GM12878 (cell line): Measurements from ENCODE around the gene MAGI3. TPM values are rescaled to one million over a fixed set of nuclear protein-coding genes. Genes with fewer than 3 reads are reported as not detected.

Experiments used
- ATAC-seq: fragments of 200-7000 bp; cut with Tn5 transposase; 3 replicates; pipeline ENCODE4 v1.9.1; 2020; ENCODE audit warnings: mild to moderate bottlenecking, moderate library complexity
- BruUV-seq: library from RNA; stranded (reverse); fragments of 400-500 nt; replicated peaks from 2 replicates; lab custom pipeline; 2021; lab: Mats Ljungman, UMichigan
- CTCF ChIA-PET: fragments of 300-600 bp; sonication (Branson Sonifier 250); formaldehyde crosslinking; extraction: SDS; loops from one replicate; lab custom pipeline; 2021; ENCODE audit warnings: inconsistent platforms; lab: Yijun Ruan, JAX
- POLR2A ChIA-PET: fragments of 350-600 bp; formaldehyde crosslinking; extraction: SDS; loops from one replicate; lab custom pipeline; 2021; ENCODE audit warnings: inconsistent platforms; lab: Charles Lee
- RAD21 ChIA-PET: fragments of 300-600 bp; sonication (Branson Sonifier 250); formaldehyde crosslinking; loops from one replicate; lab custom pipeline; 2023; ENCODE audit warnings: antibody characterized with exemption; ENCODE audit not compliant: unreplicated experiment; lab: Charles Lee
- SMC1A ChIA-PET: fragments of 300-600 bp; sonication (Branson Sonifier 250); formaldehyde crosslinking; loops from one replicate; lab custom pipeline; 2023; ENCODE audit not compliant: unreplicated experiment, uncharacterized antibody; lab: Charles Lee
- DNase-seq: peaks from one replicate; pipeline ENCODE4 v3.0.0-alpha.2; 2011; ENCODE audit warnings: low read depth, low spot score
- FAIRE-seq: peaks from 3 replicates; lab custom pipeline; 2011; peaks lifted over from hg19 to GRCh38; lab: Jason Lieb, UNC
- H2AFZ ChIP-seq: 2 replicates; pipeline ENCODE4 v1.6.0; 2011; ENCODE audit warnings: low read depth, low read length, control low read depth; ENCODE audit not compliant: control insufficient read depth
- H3K27ac ChIP-seq: 2 replicates; pipeline ENCODE4 v1.5.1; 2011; ENCODE audit warnings: control low read depth; ENCODE audit not compliant: control insufficient read depth, insufficient read depth
- H3K27me3 ChIP-seq, 2 experiments: replicated peaks in 1 of 2; 2 replicates each; pipeline versions ENCODE4 v1.6.0 to v1.6.1; 2011; ENCODE audit warnings: low read length in 1 of 2; ENCODE audit not compliant: control insufficient read depth in 2 of 2, insufficient read depth in 2 of 2
- H3K36me3 ChIP-seq, 2 experiments: 2 replicates each; pipeline ENCODE4 v1.5.1; 2011; ENCODE audit warnings: low read length in 1 of 2; ENCODE audit not compliant: control insufficient read depth in 2 of 2, insufficient read depth in 2 of 2
- H3K4me1 ChIP-seq: 2 replicates; pipeline ENCODE4 v1.6.1; 2011; ENCODE audit warnings: mild to moderate bottlenecking, low read length, moderate library complexity, mixed read lengths; ENCODE audit not compliant: control insufficient read depth, insufficient read depth
- H3K4me2 ChIP-seq: 2 replicates; pipeline ENCODE4 v1.6.0; 2011; ENCODE audit warnings: control low read depth; ENCODE audit not compliant: control insufficient read depth, insufficient read depth
- H3K4me3 ChIP-seq: fragments of 200-600 bp; sonication (generic); 2 replicates; pipeline ENCODE4 v1.5.1; 2016
- H3K79me2 ChIP-seq: 2 replicates; pipeline ENCODE4 v1.6.0; 2011; ENCODE audit warnings: low read length; ENCODE audit not compliant: control insufficient read depth, insufficient read depth
- H3K9ac ChIP-seq: 2 replicates; pipeline ENCODE4 v1.8.0; 2011; ENCODE audit warnings: low read length, control low read depth, mixed read lengths; ENCODE audit not compliant: control insufficient read depth, insufficient read depth
- H3K9me3 ChIP-seq: replicated peaks from 3 replicates; pipeline ENCODE4 v1.5.1; 2011; ENCODE audit warnings: mild to moderate bottlenecking, low read length; ENCODE audit not compliant: control insufficient read depth, insufficient read depth
- H4K20me1 ChIP-seq: 2 replicates; pipeline ENCODE4 v1.6.0; 2011; ENCODE audit not compliant: control insufficient read depth, insufficient read depth
- ATF7 ChIP-seq: fragments of 450-650 bp; IDR thresholded peaks from 2 replicates; pipeline ENCODE4 v1.6.1; 2016; ENCODE audit warnings: low read depth, mild to moderate bottlenecking
- EGR1 ChIP-seq, 2 experiments: IDR thresholded peaks; 1 replicate in 1 of 2; 2 replicates in 1 of 2; pipeline ENCODE4 v1.6.1; 2011 to 2012; ENCODE audit warnings: low read depth in 2 of 2, low read length in 2 of 2, borderline replicate concordance in 1 of 2, mild to moderate bottlenecking in 1 of 2, moderate library complexity in 1 of 2
- ETV6 ChIP-seq, 2 experiments: fragments of 450-650 bp in 1 of 2; IDR thresholded peaks in 1 of 2; conservative IDR thresholded peaks in 1 of 2; 2 replicates each; pipeline ENCODE4 v1.6.1; 2014; ENCODE audit warnings: antibody characterized with exemption in 1 of 2, borderline replicate concordance in 1 of 2, low read depth in 1 of 2, mild to moderate bottlenecking in 1 of 2, moderate library complexity in 1 of 2
- EZH2 ChIP-seq: IDR thresholded peaks from 2 replicates; pipeline ENCODE4 v1.6.1; 2012; ENCODE audit warnings: low read depth, mild to moderate bottlenecking, control low read depth, inconsistent platforms, low read length, borderline replicate concordance; ENCODE audit not compliant: control insufficient read depth
- IRF5 ChIP-seq: fragments of 450-650 bp; IDR thresholded peaks from 2 replicates; pipeline ENCODE4 v1.6.1; 2017; ENCODE audit warnings: borderline replicate concordance
- JUND ChIP-seq: IDR thresholded peaks from 2 replicates; pipeline ENCODE4 v1.6.1; 2012; ENCODE audit warnings: low read depth, mild to moderate bottlenecking, low read length, improper control_type of control experiment, moderate library complexity
- POU2F2 ChIP-seq: IDR thresholded peaks from 3 replicates; pipeline ENCODE4 v1.6.1; 2011; ENCODE audit warnings: low read depth, mild to moderate bottlenecking, low read length, borderline replicate concordance
- RB1 ChIP-seq: fragments of 450-650 bp; formaldehyde crosslinking; IDR thresholded peaks from 2 replicates; pipeline ENCODE4 v1.6.1; 2017; ENCODE audit warnings: mild to moderate bottlenecking, borderline replicate concordance
- RBBP5 ChIP-seq: fragments of 200-600 bp; sonication (generic); conservative IDR thresholded peaks from 2 replicates; pipeline ENCODE4 v1.6.1; 2016
- RFX5 ChIP-seq: IDR thresholded peaks from 2 replicates; pipeline ENCODE4 v1.6.1; 2011; ENCODE audit warnings: low read depth, low read length, improper control_type of control experiment
- SMAD5 ChIP-seq: IDR thresholded peaks from 2 replicates; pipeline ENCODE4 v1.6.1; 2016; ENCODE audit warnings: antibody characterized with exemption, low read depth
- SMC3 ChIP-seq: IDR thresholded peaks from 2 replicates; pipeline ENCODE4 v1.6.1; 2011; ENCODE audit warnings: low read length, improper control_type of control experiment, borderline replicate concordance
- STAT3 ChIP-seq: IDR thresholded peaks from 2 replicates; pipeline ENCODE4 v1.6.1; 2011; ENCODE audit warnings: low read depth, low read length, improper control_type of control experiment
- TARDBP ChIP-seq: IDR thresholded peaks from 2 replicates; pipeline ENCODE4 v1.6.1; 2016; ENCODE audit warnings: borderline replicate concordance
- ZBTB40 ChIP-seq: fragments of 450-650 bp; IDR thresholded peaks from 2 replicates; pipeline ENCODE4 v1.6.1; 2016; ENCODE audit warnings: mild to moderate bottlenecking, moderate library complexity, borderline replicate concordance
- ZNF24 ChIP-seq: fragments of 450-650 bp; IDR thresholded peaks from 2 replicates; pipeline ENCODE4 v1.6.1; 2017; ENCODE audit warnings: antibody characterized with exemption, mild to moderate bottlenecking
- WGBS: methylation state at CpG from one replicate; pipeline ENCODE4 v1.1.6; 2016; ENCODE audit warnings: low lambda C conversion rate; ENCODE audit not compliant: insufficient replicate concordance, insufficient coverage; ENCODE audit errors: missing lambda C conversion rate; 5-methylcytosine and 5-hydroxymethylcytosine counted together
- in situ Hi-C: fragments of 300-500 bp; cut with MboI; formaldehyde crosslinking; loops from 9 replicates; pipeline ENCODE4 v1.14.3; 2018; ENCODE audit warnings: mixed read lengths
- intact Hi-C: fragments of 100-400 bp; cut with micrococcal nuclease; formaldehyde crosslinking; loops from one replicate; pipeline ENCODE4 v1.14.2; 2022; ENCODE audit not compliant: unreplicated experiment
- polyA plus RNA-seq, 11 experiments: library from polyadenylated mRNA; depleted of rRNA in 4 of 11; unstranded in 6 of 11; stranded (reverse) in 5 of 11; fragments of >200 nt; fragmentation: Nextera tagmentation in 4 of 11; fragmentation: Illumina TruSeq in 1 of 11; extraction: Ambion mirVana in 4 of 11; extraction: Trizol in 1 of 11; gene quantifications; 1 replicate in 1 of 11; 2 replicates in 10 of 11; pipeline versions ENCODE4 v1.2.1 to v1.2.3, GENCODE V29; 2011 to 2016; ENCODE audit warnings: inconsistent platforms in 2 of 11, missing spikeins in 2 of 11, low read depth in 1 of 11
- total RNA-seq, 4 experiments: library from RNA; depleted of rRNA in 3 of 4; stranded (reverse); fragments of >200 nt in 3 of 4; fragmentation: Illumina TruSeq in 1 of 4; extraction: Trizol in 1 of 4; gene quantifications; 2 replicates each; pipeline versions ENCODE4 v1.2.1 to v1.2.3, GENCODE V29; 2013 to 2021

The MAGI3 gene
- total and polyA plus RNA-seq, 10 of the 15 experiments (the other 5 are each of a cell fraction or from before 2014, with no cell fraction given), result 0.17 to 0.65 (median 0.32) TPM

GRCh38 chr1:113534875-113535274 is 144.6 kb downstream of the MAGI3 start:
- ChIA-PET RAD21 (no interaction called here), SMC1A (no interaction called here), CTCF (interaction anchor here (0.6 to 1.0 kb wide), 2 partner anchors 9 to 633 kb away, joined by 3 to 4 read pairs; no protein-coding TSS in a partner anchor), POLR2A (no interaction called here)
- Histone ChIP-seq H3K27me3 (no peaks in the 10 kb centered on the region), H3K79me2 (no peaks in the 10 kb centered on the region), H3K9ac (no peak overlapping the region), H4K20me1 (no peaks in the 10 kb centered on the region), H3K36me3 (no peaks in the 10 kb centered on the region), H3K4me1 (no peaks in the 10 kb centered on the region), H3K4me2 (no peak overlapping the region), H3K9me3 (no peaks in the 10 kb centered on the region), H3K4me3 (no peak overlapping the region), H2AFZ (no peak overlapping the region), H3K27ac (no peak overlapping the region)
- TF ChIP-seq SMC3 (no peak), EGR1 (IDR thresholded peaks at IDR 0.05; ENCODE audit: borderline replicate concordance in 1 of 2, low read depth in 2 of 2, low read length in 2 of 2) (no peak), STAT3 (no peak), ZBTB40 (no peak), ETV6 (conservative IDR thresholded peaks at IDR 0.05 in 1 of 2, IDR thresholded peaks at IDR 0.05 in 1 of 2; ENCODE audit: borderline replicate concordance in 1 of 2, low read depth in 1 of 2) (no peak), JUND (no peak), RFX5 (no peak), TARDBP (no peak), ATF7 (no peak), SMAD5 (no peak), EZH2 (no peak), ZNF24 (no peak), IRF5 (no peak), RBBP5 (no peak), RB1 (no peak), POU2F2 (no peak)
- in situ Hi-C loops (no loop called here), intact Hi-C loops (no loop called here)
- no peak for FAIRE-seq
- no TSS peak for BruUV-seq
- no peak for ATAC-seq
- DNase-seq, result no peak
- WGBS, result 57% methylated on average over 1 of the region's 1 CpG
